Activated CD8-positive, alpha-beta T cell treated with anti-CD3 and anti-CD28 coated beads for 36 hours (primary cell): ENCODE results near the gene EXOC3. TPM values are rescaled to one million over a fixed set of nuclear protein-coding genes. Genes with fewer than 3 reads are reported as not detected.

ENCODE experiments used
- ATAC-seq: fragments of 200-7000 bp; cut with Tn5 transposase; one replicate; pipeline ENCODE4 v1.10.0; 2021; ENCODE audit warnings: mild to moderate bottlenecking, moderate library complexity
- CTCF ChIA-PET: fragments of 350-600 bp; sonication (Branson Sonifier 250); formaldehyde crosslinking; loops from one replicate; lab custom pipeline; 2021; ENCODE audit warnings: antibody characterized with exemption; lab: Charles Lee
- POLR2A ChIA-PET: fragments of 350-600 bp; sonication (Branson Sonifier 250); formaldehyde crosslinking; loops from one replicate; lab custom pipeline; 2021; ENCODE audit warnings: antibody characterized with exemption; lab: Charles Lee
- DNase-seq: peaks from one replicate; pipeline ENCODE4 v3.0.0-alpha.2; 2020
- H3K27ac Mint-ChIP-seq: one replicate; pipeline ENCODE4 v1.8.0; 2021; ENCODE audit warnings: mild to moderate bottlenecking, mixed read lengths
- H3K27me3 Mint-ChIP-seq: one replicate; pipeline ENCODE4 v1.8.0; 2021; ENCODE audit warnings: mixed read lengths
- H3K36me3 Mint-ChIP-seq: one replicate; pipeline ENCODE4 v1.8.0; 2021; ENCODE audit warnings: low read depth, mixed read lengths
- H3K4me1 Mint-ChIP-seq: one replicate; pipeline ENCODE4 v1.8.0; 2021; ENCODE audit warnings: low read depth, mixed read lengths
- H3K4me3 Mint-ChIP-seq: one replicate; pipeline ENCODE4 v1.8.0; 2021; ENCODE audit warnings: mild to moderate bottlenecking, moderate library complexity, mixed read lengths
- H3K9me3 Mint-ChIP-seq: one replicate; pipeline ENCODE4 v1.8.0; 2021; ENCODE audit warnings: mixed read lengths
- intact Hi-C: fragments of 100-400 bp; cut with micrococcal nuclease; formaldehyde crosslinking; loops from one replicate; pipeline ENCODE4 v1.10.0; 2022
- total RNA-seq, 2 experiments: library from RNA; stranded (reverse); gene quantifications; one replicate each; pipeline ENCODE4 v1.2.3, GENCODE V29; 2021
- TF ChIP-seq, protein P1 (sequence below): fragments of 200-600 bp; IDR thresholded peaks from one replicate; pipeline ENCODE4 v1.8.0; 2022; ENCODE audit warnings: antibody characterized with exemption, mild to moderate bottlenecking

The EXOC3 gene
- total RNA-seq, 2 experiments from 2014 or later, result 65.9 to 67.6 TPM

DNA sequence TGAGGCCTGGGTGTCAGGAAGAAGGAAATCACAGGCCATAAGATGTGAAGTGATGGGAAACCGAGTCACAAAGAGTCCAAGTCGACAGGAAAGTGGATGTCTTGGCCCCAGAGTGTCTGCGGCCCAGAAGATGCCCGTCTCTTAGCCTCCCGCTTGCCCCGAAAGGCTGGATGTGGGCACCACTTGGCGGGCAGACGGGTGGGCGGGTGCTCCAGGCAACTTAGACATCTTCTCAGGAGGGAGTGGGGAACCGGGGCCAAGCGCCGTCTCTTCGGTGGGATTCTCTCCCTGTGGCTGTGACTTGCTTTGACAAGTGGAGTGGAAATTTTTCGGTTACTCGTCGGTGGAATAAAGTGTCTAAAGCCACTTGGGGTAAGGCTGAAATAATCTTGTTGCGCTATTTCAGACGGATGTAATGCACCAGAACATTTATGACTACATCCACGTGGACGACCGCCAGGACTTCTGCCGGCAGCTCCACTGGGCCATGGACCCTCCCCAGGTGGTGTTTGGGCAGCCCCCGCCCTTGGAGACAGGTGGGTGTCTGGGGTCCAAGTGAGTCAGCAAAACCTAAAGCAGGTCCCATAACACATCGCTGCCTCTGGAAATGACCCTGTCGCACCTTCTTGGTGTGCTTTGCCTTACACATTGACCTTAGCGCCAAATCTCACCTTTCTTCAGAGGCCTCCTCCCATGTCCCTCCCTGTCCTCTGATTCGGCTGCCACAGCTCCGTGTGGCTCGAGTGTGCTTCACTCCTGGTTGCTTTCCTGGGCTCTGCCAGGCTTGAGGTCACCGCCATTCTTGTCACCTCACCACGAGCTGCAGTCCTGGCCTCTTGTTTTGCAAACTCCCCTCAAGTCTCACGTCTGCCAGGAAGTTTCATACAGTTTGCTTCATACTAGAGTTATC, 20.4 kb upstream of the EXOC3 start:
- peaks cover 17% of the 10 kb centered on the region for H3K4me1 Mint-ChIP-seq
- TF ChIP-seq, protein P1, sequence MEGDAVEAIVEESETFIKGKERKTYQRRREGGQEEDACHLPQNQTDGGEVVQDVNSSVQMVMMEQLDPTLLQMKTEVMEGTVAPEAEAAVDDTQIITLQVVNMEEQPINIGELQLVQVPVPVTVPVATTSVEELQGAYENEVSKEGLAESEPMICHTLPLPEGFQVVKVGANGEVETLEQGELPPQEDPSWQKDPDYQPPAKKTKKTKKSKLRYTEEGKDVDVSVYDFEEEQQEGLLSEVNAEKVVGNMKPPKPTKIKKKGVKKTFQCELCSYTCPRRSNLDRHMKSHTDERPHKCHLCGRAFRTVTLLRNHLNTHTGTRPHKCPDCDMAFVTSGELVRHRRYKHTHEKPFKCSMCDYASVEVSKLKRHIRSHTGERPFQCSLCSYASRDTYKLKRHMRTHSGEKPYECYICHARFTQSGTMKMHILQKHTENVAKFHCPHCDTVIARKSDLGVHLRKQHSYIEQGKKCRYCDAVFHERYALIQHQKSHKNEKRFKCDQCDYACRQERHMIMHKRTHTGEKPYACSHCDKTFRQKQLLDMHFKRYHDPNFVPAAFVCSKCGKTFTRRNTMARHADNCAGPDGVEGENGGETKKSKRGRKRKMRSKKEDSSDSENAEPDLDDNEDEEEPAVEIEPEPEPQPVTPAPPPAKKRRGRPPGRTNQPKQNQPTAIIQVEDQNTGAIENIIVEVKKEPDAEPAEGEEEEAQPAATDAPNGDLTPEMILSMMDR, result no peak
- intact Hi-C loops, result no loop called here
- POLR2A ChIA-PET, result interaction anchor here (0.5 kb wide), 1 partner anchor 114 kb away, joined by 3 read pairs; no protein-coding TSS in a partner anchor
- CTCF ChIA-PET, result interaction anchor here (2.2 kb wide), 1 partner anchor 106 kb away, joined by 8 read pairs; no protein-coding TSS in a partner anchor
- no peak for DNase-seq
- H3K9me3 Mint-ChIP-seq, result no peaks in the 10 kb centered on the region
- H3K27me3 Mint-ChIP-seq, result peaks cover 6% of the 10 kb centered on the region
- peaks cover 19% of the 10 kb centered on the region for H3K36me3 Mint-ChIP-seq
- peak overlapping the region; percentile 13 for H3K27ac Mint-ChIP-seq
- no peak overlapping the region for H3K4me3 Mint-ChIP-seq
- no peak for ATAC-seq

DNA sequence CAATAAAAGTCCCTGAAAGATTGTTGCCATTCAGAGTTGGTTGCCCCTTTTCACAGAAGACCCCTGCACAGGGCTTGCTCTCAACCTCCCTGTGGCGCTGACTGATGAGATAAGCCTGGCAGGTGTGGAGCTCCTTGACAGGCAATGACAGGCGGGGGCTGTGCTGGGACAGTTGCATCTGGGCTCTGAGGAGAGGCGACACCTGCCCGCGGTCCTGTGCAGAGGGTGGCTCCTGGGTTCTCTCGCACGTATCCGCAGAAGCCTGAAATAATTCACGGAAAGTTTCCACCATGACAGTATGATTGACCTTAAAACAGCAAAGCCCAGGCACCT, 19.8 kb upstream of the EXOC3 start:
- Mint-ChIP-seq H3K4me3 (no peak overlapping the region), H3K9me3 (no peaks in the 10 kb centered on the region), H3K27me3 (peaks cover 6% of the 10 kb centered on the region), H3K36me3 (peaks cover 24% of the 10 kb centered on the region), H3K27ac (peak overlapping the region; percentile 13), H3K4me1 (peaks cover 19% of the 10 kb centered on the region)
- intact Hi-C loops, result no loop called here
- TF ChIP-seq, protein P1, result no peak
- ATAC-seq, result no peak
- ChIA-PET CTCF (interaction anchor here (2.2 kb wide), 1 partner anchor 106 kb away, joined by 8 read pairs; no protein-coding TSS in a partner anchor), POLR2A (interaction anchor here (0.5 to 1.8 kb wide), 2 partner anchors 28 to 114 kb away, joined by 3 to 4 read pairs; no protein-coding TSS in a partner anchor)
- DNase-seq, result no peak

DNA sequence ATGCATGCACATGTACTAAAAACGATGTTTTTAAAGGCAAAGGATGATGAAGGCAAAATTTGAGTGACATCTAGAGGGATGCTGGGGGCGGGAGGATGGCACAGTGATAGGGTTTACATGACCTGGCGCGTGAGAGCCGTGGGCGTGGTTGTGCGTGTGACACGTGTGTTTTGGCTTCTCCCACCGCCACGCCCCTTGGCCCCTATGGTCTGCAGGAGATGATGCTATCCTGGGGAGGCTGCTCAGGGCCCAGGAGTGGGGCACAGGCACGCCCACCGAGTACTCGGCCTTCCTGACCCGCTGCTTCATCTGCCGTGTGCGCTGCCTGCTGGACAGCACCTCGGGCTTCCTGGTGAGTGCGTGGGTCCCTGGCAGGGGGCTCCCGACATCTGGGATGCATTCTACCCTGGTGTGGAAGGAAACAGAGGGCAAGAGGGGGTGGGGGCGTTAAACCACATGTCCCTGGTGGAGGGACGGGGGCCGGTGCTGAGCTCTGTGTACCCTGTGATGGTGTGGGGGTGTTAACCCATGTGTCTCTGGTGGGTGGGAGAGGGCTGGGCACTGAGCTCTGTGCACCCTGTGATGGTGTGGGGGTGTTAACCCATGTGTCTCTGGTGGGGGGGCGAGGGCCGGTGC, 19.2 kb upstream of the EXOC3 start:
- Mint-ChIP-seq H3K4me3 (no peak overlapping the region), H3K27ac (no peak overlapping the region), H3K27me3 (peaks cover 6% of the 10 kb centered on the region), H3K9me3 (no peaks in the 10 kb centered on the region), H3K36me3 (peaks cover 27% of the 10 kb centered on the region), H3K4me1 (peaks cover 19% of the 10 kb centered on the region)
- TF ChIP-seq, protein P1, result no peak
- ATAC-seq, result peak; percentile 23
- intact Hi-C loops, result no loop called here
- peak; percentile 35 for DNase-seq
- CTCF ChIA-PET, result interaction anchor here (1.1 kb wide), 1 partner anchor 43 kb away, joined by 3 read pairs; no protein-coding TSS in a partner anchor
- POLR2A ChIA-PET, result interaction anchor here (0.5 to 1.8 kb wide), 2 partner anchors 28 to 115 kb away, joined by 3 to 4 read pairs; no protein-coding TSS in a partner anchor

DNA sequence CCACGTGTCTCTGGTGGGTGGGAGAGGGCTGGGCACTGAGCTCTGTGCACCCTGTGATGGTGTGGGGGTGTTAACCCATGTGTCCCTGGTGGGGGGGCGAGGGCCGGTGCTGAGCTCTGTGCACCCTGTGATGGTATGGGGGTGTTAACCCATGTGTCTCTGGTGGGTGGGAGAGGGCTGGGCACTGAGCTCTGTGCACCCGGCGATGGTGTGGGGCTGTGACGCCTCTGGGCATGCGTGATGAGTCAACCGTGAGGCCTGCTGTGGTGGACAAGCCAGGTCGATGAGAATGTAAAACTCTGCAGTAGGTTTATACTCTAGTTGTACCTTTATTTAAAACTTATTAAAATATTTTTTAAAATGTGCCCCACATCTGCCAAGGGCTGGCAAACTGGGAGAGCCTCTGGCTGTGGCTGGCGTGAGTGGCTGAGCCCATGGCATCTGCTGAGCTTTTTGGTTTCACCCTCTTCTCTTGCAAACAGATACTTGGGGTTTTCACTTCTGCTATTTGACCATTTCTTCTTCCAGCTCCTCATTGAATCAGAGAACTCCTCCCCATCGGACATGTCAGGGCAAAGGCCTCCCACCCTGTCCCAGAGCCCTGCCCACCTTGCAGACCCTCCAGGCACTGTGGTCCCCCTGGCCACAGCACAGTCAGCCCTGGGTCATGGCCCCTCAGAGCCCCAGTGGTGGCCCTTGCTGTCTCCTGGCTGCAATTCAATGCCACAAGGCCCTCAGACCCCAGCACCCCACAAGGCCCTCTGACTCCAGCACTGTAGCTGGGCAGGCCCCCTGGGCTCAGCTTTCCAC, 18.5 kb upstream of the EXOC3 start:
- H3K36me3 Mint-ChIP-seq, result peaks cover 29% of the 10 kb centered on the region
- intact Hi-C loops, result no loop called here
- ATAC-seq (no peak), DNase-seq (no peak)
- peaks cover 6% of the 10 kb centered on the region for H3K27me3 Mint-ChIP-seq
- H3K27ac Mint-ChIP-seq, result no peak overlapping the region
- H3K9me3 Mint-ChIP-seq, result no peaks in the 10 kb centered on the region
- ChIA-PET CTCF (interaction anchor here (0.8 to 2.0 kb wide), 4 partner anchors 11 to 108 kb away, joined by 3 to 8 read pairs (median 3); partner anchors contain the start of gene AHRR), POLR2A (interaction anchor here (1.8 kb wide), 1 partner anchor 29 kb away, joined by 4 read pairs; no protein-coding TSS in a partner anchor)
- H3K4me1 Mint-ChIP-seq, result peaks cover 19% of the 10 kb centered on the region
- TF ChIP-seq, protein P1, result no peak
- no peak overlapping the region for H3K4me3 Mint-ChIP-seq
